Myocyte (in vitro differentiated cells): ENCODE measurements around the gene RPS14. TPM values are rescaled to one million over a fixed set of nuclear protein-coding genes. Genes with fewer than 3 reads are reported as not detected.

Experiments
- DNase-seq: peaks from one replicate; pipeline ENCODE4 v3.0.0-alpha.2; 2012; ENCODE audit warnings: low read depth
- total RNA-seq: library from RNA; depleted of rRNA; stranded (reverse); fragments of >200 nt; gene quantifications from 2 replicates; pipeline ENCODE4 v1.2.3, GENCODE V29; 2014

Gene RPS14
- total RNA-seq, 1 donor from 2014 or later, result 1,461 TPM

- no peak for DNase-seq
Measured at GRCh38 chr5:150401376-150402228, 47.9 kb downstream of the RPS14 start.

- DNase-seq, result no peak
Measured at GRCh38 chr5:150401076-150401375, 48.5 kb downstream of the RPS14 start.

GRCh38 chr5:150400316-150401075 lies 49.0 kb downstream of the RPS14 start:
- no peak for DNase-seq

GRCh38 chr5:150399524-150400211 lies 49.9 kb downstream of the RPS14 start:
- DNase-seq, result no peak

- no peak for DNase-seq
Measured at GRCh38 chr5:150398722-150399523, 50.6 kb downstream of the RPS14 start.

- no peak for DNase-seq
Measured at GRCh38 chr5:150397782-150398721, 51.5 kb downstream of the RPS14 start.

GRCh38 chr5:150397146-150397781 lies 52.3 kb downstream of the RPS14 start:
- no peak for DNase-seq

- no peak for DNase-seq
Measured at GRCh38 chr5:150396267-150396666, 53.3 kb downstream of the RPS14 start.

- no peak for DNase-seq
Measured at GRCh38 chr5:150395688-150395975, 53.9 kb downstream of the RPS14 start.

GRCh38 chr5:150394912-150395687 lies 54.4 kb downstream of the RPS14 start:
- DNase-seq, result no peak

- no peak for DNase-seq
Measured at GRCh38 chr5:150394131-150394530, 55.4 kb downstream of the RPS14 start.

GRCh38 chr5:150393096-150393645 lies 56.4 kb downstream of the RPS14 start:
- DNase-seq, result no peak

- no peak for DNase-seq
Measured at GRCh38 chr5:150392680-150393079, 56.9 kb downstream of the RPS14 start.

Other genes with a start within 250 kb of the RPS14 start
- 5.0 and 8.6 TPM in 2 replicates for gene CAMK2A, start 160.0 kb downstream of the RPS14 start, total RNA-seq
- gene ARSI, start 146.8 kb downstream of the RPS14 start, total RNA-seq, result 1.7 and 2.4 TPM in 2 replicates
- 24.8 and 33.4 TPM in 2 replicates for gene TCOF1, start 92.0 kb downstream of the RPS14 start, total RNA-seq
- gene CD74, start 36.8 kb downstream of the RPS14 start, total RNA-seq, result 1.3 and 2.9 TPM in 2 replicates
- 73.7 and 105 TPM in 2 replicates for gene NDST1, start 58.4 kb upstream of the RPS14 start, total RNA-seq
- gene SYNPO, start 190.9 kb upstream of the RPS14 start, total RNA-seq, result 7.8 and 8.1 TPM in 2 replicates
- 0.16 and 0.40 TPM in 2 replicates for gene MYOZ3, start 211.5 kb upstream of the RPS14 start, total RNA-seq